T47D (cell line): ENCODE results near the gene TADA2B.

ENCODE experiments used
- DNase-seq, 2 experiments: peaks; one replicate each; pipeline versions ENCODE4 v3.0.0 to v3.0.0-alpha.2; 2011 to 2012; ENCODE audit warnings: low read depth in 1 of 2, low spot score in 1 of 2
- JUND ChIP-seq: IDR thresholded peaks from 2 replicates; pipeline ENCODE4 v1.6.1; 2012; ENCODE audit warnings: low read depth
- in situ Hi-C: cut with HindIII; loops from 2 replicates; pipeline ENCODE4 v1.10.0; 2016; ENCODE audit warnings: low sequenced_read_pairs, low pct_unique_long_range_greater_than_20kb

TADA2B gene

GRCh38 chr4:7021930-7022664 is 21.1 kb upstream of the TADA2B start:
- TF ChIP-seq JUND = no peak
- in situ Hi-C loops = no loop called here
- DNase-seq = no peak

- in situ Hi-C loops = no loop called here
- no peak for TF ChIP-seq JUND
- no peak for DNase-seq
These were observed 19.7 kb upstream of the TADA2B start for GRCh38 chr4:7023486-7023885.

GRCh38 chr4:7023901-7024300 is 19.3 kb upstream of the TADA2B start:
- no peak for DNase-seq
- in situ Hi-C loops = no loop called here
- TF ChIP-seq JUND = no peak

GRCh38 chr4:7024336-7024890 is 18.8 kb upstream of the TADA2B start:
- no peak for TF ChIP-seq JUND
- DNase-seq = no peak
- in situ Hi-C loops = no loop called here

GRCh38 chr4:7025040-7025602 is 18.1 kb upstream of the TADA2B start:
- in situ Hi-C loops = no loop called here
- TF ChIP-seq JUND = no peak
- DNase-seq = no peak

GRCh38 chr4:7026107-7026506 is 17.1 kb upstream of the TADA2B start:
- in situ Hi-C loops = no loop called here
- TF ChIP-seq JUND = no peak
- no peak for DNase-seq

GRCh38 chr4:7027284-7027683 is 15.9 kb upstream of the TADA2B start:
- in situ Hi-C loops = no loop called here
- TF ChIP-seq JUND = no peak
- DNase-seq = no peak

- no peak for DNase-seq
- in situ Hi-C loops = no loop called here
- TF ChIP-seq JUND = no peak
These were observed 15.3 kb upstream of the TADA2B start for GRCh38 chr4:7027913-7028312.

GRCh38 chr4:7029212-7029611 is 14.0 kb upstream of the TADA2B start:
- in situ Hi-C loops = no loop called here

GRCh38 chr4:7029921-7030320 is 13.3 kb upstream of the TADA2B start:
- TF ChIP-seq JUND = no peak
- DNase-seq = no peak
- in situ Hi-C loops = no loop called here

More at GRCh38 chr4:7029212-7029611, 14.0 kb upstream of the TADA2B start:
- no peak for DNase-seq
- TF ChIP-seq JUND = no peak

- no peak for TF ChIP-seq JUND
- no peak for DNase-seq
- in situ Hi-C loops = no loop called here
These were observed 12.3 kb upstream of the TADA2B start for GRCh38 chr4:7030856-7031255.

GRCh38 chr4:7031558-7032449 is 11.4 kb upstream of the TADA2B start:
- no peak for TF ChIP-seq JUND

GRCh38 chr4:7032596-7032995 is 10.6 kb upstream of the TADA2B start:
- TF ChIP-seq JUND = no peak
- DNase-seq = no peak

More at GRCh38 chr4:7031558-7032449, 11.4 kb upstream of the TADA2B start:
- in situ Hi-C loops = no loop called here
- no peak for DNase-seq

More at GRCh38 chr4:7032596-7032995, 10.6 kb upstream of the TADA2B start:
- in situ Hi-C loops = no loop called here
